GM23338 (cell line): ENCODE measurements around the gene AFF2.

ENCODE experiments used
- CREB1 ChIP-seq: fragments of 250-450 bp; sonication (Bioruptor Pico); IDR thresholded peaks from 2 replicates; pipeline ENCODE4 v1.5.0; 2020; ENCODE audit warnings: low read depth, mild to moderate bottlenecking, moderate library complexity
- EZH2 ChIP-seq: fragments of 200-600 bp; sonication (generic); IDR thresholded peaks from one replicate; pipeline ENCODE4 v1.8.0; 2017; ENCODE audit warnings: antibody characterized with exemption, mild to moderate bottlenecking, low read depth; ENCODE audit not compliant: unreplicated experiment
- EZH2phosphoT487 ChIP-seq: fragments of 200-600 bp; sonication (generic); IDR thresholded peaks from one replicate; pipeline ENCODE4 v1.8.1; 2018; ENCODE audit warnings: antibody characterized with exemption; ENCODE audit not compliant: unreplicated experiment
- JUNB ChIP-seq: IDR thresholded peaks from one replicate; pipeline ENCODE4 v1.6.1; 2016; ENCODE audit warnings: antibody characterized with exemption; ENCODE audit not compliant: unreplicated experiment
- NANOG ChIP-seq: IDR thresholded peaks from 2 replicates; pipeline ENCODE4 v1.6.1; 2016; ENCODE audit warnings: antibody characterized with exemption, borderline replicate concordance
- POLR2AphosphoS5 ChIP-seq: IDR thresholded peaks from 2 replicates; pipeline ENCODE4 v1.6.1; 2016; ENCODE audit warnings: antibody characterized with exemption, low read depth
- STAT1 ChIP-seq: IDR thresholded peaks from one replicate; pipeline ENCODE4 v1.6.1; 2016; ENCODE audit warnings: antibody characterized with exemption; ENCODE audit not compliant: unreplicated experiment
- ZNF114 ChIP-seq: fragments of 250-450 bp; sonication (Bioruptor Pico); IDR thresholded peaks from 2 replicates; pipeline ENCODE4 v1.5.0; 2020; ENCODE audit warnings: mild to moderate bottlenecking, moderate library complexity
- ZNF331 ChIP-seq: fragments of 250-450 bp; sonication (Bioruptor Pico); IDR thresholded peaks from 2 replicates; pipeline ENCODE4 v1.5.0; 2020; ENCODE audit warnings: low read depth, mild to moderate bottlenecking, moderate library complexity
- TF ChIP-seq, protein P1 (sequence below): IDR thresholded peaks from one replicate; pipeline ENCODE4 v1.6.1; 2018; ENCODE audit warnings: antibody characterized with exemption; ENCODE audit not compliant: unreplicated experiment
- TF ChIP-seq, protein P2 (sequence below), 2 experiments: fragments of 200-600 bp in 1 of 2; sonication (generic) in 1 of 2; conservative IDR thresholded peaks; 2 replicates each; pipeline versions ENCODE4 v1.5.1 to v1.6.1; 2016 to 2017; ENCODE audit warnings: antibody characterized with exemption in 2 of 2, low read depth in 2 of 2, mild to moderate bottlenecking in 2 of 2, moderate library complexity in 1 of 2
- TF ChIP-seq, protein P3 (sequence below): fragments of 250-450 bp; sonication (Bioruptor Pico); IDR thresholded peaks from 2 replicates; pipeline ENCODE4 v1.5.0; 2020; ENCODE audit warnings: mild to moderate bottlenecking, moderate library complexity
- TF ChIP-seq, protein P4 (sequence below): IDR thresholded peaks from 2 replicates; pipeline ENCODE4 v1.6.1; 2016; ENCODE audit warnings: antibody characterized with exemption

DNA sequence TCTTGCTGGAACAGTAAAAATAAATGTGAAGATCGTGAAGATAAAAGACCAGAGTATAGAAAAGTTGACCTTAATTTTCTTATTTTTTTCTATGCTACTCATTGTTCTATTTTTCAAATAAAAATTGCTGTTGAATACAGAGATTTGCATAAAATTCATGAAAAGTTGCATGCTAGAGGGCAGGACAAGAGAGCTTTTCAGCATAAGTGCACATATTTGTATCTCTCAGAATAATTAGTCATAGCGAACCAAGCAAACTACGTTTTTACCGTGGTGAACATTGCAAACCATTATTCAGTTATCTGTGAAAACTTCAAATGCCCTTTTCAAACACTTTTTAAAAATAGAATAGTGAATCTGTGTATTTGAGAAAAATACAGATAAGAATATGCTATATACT is 26.4 kb upstream of the AFF2 start:
- TF ChIP-seq, protein P1, sequence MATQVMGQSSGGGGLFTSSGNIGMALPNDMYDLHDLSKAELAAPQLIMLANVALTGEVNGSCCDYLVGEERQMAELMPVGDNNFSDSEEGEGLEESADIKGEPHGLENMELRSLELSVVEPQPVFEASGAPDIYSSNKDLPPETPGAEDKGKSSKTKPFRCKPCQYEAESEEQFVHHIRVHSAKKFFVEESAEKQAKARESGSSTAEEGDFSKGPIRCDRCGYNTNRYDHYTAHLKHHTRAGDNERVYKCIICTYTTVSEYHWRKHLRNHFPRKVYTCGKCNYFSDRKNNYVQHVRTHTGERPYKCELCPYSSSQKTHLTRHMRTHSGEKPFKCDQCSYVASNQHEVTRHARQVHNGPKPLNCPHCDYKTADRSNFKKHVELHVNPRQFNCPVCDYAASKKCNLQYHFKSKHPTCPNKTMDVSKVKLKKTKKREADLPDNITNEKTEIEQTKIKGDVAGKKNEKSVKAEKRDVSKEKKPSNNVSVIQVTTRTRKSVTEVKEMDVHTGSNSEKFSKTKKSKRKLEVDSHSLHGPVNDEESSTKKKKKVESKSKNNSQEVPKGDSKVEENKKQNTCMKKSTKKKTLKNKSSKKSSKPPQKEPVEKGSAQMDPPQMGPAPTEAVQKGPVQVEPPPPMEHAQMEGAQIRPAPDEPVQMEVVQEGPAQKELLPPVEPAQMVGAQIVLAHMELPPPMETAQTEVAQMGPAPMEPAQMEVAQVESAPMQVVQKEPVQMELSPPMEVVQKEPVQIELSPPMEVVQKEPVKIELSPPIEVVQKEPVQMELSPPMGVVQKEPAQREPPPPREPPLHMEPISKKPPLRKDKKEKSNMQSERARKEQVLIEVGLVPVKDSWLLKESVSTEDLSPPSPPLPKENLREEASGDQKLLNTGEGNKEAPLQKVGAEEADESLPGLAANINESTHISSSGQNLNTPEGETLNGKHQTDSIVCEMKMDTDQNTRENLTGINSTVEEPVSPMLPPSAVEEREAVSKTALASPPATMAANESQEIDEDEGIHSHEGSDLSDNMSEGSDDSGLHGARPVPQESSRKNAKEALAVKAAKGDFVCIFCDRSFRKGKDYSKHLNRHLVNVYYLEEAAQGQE, result no peak
- TF ChIP-seq EZH2phosphoT487, result no peak
- no peak for TF ChIP-seq POLR2AphosphoS5
- TF ChIP-seq, protein P2, sequence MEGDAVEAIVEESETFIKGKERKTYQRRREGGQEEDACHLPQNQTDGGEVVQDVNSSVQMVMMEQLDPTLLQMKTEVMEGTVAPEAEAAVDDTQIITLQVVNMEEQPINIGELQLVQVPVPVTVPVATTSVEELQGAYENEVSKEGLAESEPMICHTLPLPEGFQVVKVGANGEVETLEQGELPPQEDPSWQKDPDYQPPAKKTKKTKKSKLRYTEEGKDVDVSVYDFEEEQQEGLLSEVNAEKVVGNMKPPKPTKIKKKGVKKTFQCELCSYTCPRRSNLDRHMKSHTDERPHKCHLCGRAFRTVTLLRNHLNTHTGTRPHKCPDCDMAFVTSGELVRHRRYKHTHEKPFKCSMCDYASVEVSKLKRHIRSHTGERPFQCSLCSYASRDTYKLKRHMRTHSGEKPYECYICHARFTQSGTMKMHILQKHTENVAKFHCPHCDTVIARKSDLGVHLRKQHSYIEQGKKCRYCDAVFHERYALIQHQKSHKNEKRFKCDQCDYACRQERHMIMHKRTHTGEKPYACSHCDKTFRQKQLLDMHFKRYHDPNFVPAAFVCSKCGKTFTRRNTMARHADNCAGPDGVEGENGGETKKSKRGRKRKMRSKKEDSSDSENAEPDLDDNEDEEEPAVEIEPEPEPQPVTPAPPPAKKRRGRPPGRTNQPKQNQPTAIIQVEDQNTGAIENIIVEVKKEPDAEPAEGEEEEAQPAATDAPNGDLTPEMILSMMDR (conservative IDR thresholded peaks at IDR 0.05; ENCODE audit: low read depth in 2 of 2), result no peak
- no peak for TF ChIP-seq CREB1 (CRISPR knock-in tag)
- no peak for TF ChIP-seq EZH2
- TF ChIP-seq ZNF331 (CRISPR knock-in tag), result no peak
- no peak for TF ChIP-seq STAT1
- TF ChIP-seq JUNB, result no peak
- TF ChIP-seq, protein P3, sequence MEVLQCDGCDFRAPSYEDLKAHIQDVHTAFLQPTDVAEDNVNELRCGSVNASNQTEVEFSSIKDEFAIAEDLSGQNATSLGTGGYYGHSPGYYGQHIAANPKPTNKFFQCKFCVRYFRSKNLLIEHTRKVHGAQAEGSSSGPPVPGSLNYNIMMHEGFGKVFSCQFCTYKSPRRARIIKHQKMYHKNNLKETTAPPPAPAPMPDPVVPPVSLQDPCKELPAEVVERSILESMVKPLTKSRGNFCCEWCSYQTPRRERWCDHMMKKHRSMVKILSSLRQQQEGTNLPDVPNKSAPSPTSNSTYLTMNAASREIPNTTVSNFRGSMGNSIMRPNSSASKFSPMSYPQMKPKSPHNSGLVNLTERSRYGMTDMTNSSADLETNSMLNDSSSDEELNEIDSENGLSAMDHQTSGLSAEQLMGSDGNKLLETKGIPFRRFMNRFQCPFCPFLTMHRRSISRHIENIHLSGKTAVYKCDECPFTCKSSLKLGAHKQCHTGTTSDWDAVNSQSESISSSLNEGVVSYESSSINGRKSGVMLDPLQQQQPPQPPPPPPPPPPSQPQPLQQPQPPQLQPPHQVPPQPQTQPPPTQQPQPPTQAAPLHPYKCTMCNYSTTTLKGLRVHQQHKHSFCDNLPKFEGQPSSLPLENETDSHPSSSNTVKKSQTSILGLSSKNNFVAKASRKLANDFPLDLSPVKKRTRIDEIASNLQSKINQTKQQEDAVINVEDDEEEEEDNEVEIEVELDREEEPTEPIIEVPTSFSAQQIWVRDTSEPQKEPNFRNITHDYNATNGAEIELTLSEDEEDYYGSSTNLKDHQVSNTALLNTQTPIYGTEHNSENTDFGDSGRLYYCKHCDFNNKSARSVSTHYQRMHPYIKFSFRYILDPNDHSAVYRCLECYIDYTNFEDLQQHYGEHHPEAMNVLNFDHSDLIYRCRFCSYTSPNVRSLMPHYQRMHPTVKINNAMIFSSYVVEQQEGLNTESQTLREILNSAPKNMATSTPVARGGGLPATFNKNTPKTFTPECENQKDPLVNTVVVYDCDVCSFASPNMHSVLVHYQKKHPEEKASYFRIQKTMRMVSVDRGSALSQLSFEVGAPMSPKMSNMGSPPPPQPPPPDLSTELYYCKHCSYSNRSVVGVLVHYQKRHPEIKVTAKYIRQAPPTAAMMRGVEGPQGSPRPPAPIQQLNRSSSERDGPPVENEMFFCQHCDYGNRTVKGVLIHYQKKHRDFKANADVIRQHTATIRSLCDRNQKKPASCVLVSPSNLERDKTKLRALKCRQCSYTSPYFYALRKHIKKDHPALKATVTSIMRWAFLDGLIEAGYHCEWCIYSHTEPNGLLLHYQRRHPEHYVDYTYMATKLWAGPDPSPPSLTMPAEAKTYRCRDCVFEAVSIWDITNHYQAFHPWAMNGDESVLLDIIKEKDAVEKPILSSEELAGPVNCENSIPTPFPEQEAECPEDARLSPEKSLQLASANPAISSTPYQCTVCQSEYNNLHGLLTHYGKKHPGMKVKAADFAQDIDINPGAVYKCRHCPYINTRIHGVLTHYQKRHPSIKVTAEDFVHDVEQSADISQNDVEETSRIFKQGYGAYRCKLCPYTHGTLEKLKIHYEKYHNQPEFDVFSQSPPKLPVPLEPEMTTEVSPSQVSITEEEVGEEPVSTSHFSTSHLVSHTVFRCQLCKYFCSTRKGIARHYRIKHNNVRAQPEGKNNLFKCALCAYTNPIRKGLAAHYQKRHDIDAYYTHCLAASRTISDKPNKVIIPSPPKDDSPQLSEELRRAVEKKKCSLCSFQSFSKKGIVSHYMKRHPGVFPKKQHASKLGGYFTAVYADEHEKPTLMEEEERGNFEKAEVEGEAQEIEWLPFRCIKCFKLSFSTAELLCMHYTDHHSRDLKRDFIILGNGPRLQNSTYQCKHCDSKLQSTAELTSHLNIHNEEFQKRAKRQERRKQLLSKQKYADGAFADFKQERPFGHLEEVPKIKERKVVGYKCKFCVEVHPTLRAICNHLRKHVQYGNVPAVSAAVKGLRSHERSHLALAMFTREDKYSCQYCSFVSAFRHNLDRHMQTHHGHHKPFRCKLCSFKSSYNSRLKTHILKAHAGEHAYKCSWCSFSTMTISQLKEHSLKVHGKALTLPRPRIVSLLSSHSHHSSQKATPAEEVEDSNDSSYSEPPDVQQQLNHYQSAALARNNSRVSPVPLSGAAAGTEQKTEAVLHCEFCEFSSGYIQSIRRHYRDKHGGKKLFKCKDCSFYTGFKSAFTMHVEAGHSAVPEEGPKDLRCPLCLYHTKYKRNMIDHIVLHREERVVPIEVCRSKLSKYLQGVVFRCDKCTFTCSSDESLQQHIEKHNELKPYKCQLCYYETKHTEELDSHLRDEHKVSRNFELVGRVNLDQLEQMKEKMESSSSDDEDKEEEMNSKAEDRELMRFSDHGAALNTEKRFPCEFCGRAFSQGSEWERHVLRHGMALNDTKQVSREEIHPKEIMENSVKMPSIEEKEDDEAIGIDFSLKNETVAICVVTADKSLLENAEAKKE (CRISPR knock-in tag), result no peak
- no peak for TF ChIP-seq ZNF114 (CRISPR knock-in tag)
- no peak for TF ChIP-seq NANOG
- TF ChIP-seq, protein P4, sequence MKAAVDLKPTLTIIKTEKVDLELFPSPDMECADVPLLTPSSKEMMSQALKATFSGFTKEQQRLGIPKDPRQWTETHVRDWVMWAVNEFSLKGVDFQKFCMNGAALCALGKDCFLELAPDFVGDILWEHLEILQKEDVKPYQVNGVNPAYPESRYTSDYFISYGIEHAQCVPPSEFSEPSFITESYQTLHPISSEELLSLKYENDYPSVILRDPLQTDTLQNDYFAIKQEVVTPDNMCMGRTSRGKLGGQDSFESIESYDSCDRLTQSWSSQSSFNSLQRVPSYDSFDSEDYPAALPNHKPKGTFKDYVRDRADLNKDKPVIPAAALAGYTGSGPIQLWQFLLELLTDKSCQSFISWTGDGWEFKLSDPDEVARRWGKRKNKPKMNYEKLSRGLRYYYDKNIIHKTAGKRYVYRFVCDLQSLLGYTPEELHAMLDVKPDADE, result no peak
